Hematopoietic multipotent progenitor cell treated with erythropoietin and hydrocortisone succinate and interleukin-3 and kit ligand, for 6 days (in vitro differentiated cells): ENCODE data around the gene MISP.
"Not testable (repeated sequence)": the region's sequence is repeated elsewhere in the genome, so short reads cannot be mapped to it uniquely, and the experiment has no call there.

Experiments
- DNase-seq: peaks from one replicate; pipeline ENCODE4 v3.0.0-alpha.2; 2015

MISP gene

DNA sequence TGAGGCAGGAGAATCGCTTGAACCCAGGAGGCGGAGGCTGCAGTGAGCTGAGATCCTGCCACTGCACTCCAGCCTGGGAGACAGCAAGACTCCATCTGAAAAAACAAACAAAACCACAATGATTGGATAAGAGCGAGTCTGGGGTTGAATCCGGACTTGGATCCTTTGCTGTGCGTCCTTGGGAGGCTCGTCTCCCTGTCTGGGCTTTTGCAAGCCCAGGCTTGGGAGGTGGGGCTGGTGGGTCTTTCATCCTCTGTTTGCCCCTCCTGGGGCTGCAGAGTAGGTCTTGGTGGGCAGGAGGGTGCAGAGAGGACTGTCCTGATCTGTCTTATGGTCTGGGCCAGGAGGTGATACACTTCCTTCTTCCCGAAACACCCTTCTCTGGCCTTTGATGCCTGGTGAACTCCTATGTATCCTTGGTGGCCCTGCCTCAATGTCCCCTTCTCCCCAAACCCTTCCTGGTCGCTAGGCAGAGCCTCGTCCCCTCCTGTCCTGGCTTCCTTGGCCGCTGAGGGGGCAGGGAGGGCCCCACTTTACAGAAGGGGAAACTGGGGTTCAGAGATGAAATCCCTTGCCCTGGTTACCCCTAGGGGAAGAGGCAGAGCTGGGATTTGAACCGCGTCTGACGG is 25.3 kb upstream of the MISP start:
- no peak for DNase-seq

DNA sequence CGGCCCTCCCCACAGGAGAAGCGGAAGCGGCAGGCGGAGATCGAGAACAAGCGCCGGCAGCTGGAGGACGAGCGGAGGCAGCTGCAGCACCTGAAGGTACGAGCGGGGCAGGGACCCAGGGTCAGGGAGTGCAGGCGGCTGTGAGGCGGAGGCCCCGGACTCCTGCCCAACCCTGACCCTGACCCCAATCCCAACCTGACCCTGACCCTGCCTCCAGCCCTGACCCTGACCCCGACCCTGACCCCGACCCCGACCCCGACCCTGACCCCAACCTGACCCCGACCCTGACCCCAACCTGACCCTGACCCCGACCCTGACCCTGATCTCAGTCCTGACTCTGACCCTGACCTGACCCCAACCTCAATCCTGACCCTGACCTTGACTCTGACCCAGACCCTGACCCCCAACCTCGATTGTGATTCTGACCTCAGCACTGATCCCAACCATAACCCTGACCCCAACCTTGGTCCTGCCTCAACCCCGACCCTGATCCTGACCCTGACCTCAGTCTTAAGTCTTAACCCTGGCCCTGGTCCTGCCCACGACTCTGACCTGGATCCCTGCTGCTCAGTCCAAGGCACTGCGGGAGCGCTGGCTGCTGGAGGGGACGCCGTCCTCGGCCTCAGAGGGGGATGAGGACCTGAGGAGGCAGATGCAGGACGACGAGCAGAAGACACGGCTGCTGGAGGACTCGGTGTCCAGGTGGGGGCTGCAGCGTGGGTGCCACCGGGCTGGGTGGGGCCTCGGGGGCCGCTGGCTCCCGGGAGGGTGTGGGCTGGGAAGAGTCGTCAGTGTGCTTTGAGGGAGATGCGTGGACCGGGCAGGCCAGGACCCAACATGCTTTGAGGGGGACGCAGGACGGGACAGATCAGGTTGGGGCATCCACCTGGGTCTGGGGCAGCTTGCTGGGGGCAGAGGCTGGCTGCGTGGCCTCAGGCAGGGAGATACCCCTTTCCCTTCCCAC is 23.6 kb upstream of the MISP start:
- no peak for DNase-seq

DNA sequence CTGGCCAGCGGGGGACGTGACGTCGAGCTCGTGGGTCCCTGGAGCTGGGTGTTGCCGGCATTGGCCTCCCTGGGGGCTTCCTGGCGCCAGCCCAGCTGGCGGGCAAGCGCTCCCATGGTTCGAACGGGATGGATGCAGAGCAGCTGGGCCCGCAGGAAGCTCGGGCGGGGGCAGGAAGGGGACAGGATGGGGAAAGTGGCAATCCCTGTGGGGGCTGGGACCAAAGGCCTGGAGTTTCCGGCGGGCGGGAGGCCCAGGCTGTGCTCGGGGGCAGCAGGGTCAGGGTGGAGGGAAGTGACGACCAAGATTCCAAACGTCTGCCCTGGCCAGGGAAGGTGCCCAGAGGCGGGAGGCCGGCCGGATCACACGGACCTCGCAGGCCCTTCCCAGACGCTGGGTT is 22.9 kb upstream of the MISP start:
- no peak for DNase-seq

DNA sequence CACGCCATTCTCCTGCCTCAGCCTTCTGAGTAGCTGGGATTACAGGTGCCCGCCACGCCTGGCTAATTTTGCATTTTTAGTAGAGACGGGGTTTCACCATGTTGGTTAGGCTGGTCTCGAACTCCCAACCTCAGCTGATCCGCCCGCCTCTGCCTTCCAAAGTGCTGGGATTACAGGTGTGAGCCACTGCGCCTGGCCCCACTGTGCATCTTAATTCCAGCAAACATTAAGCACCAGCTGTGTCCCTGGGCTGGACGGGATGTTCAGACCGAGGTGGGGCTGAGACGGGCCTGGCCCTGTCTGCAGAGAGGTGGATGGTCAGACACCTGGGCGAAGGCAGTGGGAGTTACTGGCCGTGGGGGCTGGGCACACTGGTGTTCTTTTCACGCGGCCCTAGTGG is 21.3 kb upstream of the MISP start:
- not testable (repeated sequence) for DNase-seq

DNA sequence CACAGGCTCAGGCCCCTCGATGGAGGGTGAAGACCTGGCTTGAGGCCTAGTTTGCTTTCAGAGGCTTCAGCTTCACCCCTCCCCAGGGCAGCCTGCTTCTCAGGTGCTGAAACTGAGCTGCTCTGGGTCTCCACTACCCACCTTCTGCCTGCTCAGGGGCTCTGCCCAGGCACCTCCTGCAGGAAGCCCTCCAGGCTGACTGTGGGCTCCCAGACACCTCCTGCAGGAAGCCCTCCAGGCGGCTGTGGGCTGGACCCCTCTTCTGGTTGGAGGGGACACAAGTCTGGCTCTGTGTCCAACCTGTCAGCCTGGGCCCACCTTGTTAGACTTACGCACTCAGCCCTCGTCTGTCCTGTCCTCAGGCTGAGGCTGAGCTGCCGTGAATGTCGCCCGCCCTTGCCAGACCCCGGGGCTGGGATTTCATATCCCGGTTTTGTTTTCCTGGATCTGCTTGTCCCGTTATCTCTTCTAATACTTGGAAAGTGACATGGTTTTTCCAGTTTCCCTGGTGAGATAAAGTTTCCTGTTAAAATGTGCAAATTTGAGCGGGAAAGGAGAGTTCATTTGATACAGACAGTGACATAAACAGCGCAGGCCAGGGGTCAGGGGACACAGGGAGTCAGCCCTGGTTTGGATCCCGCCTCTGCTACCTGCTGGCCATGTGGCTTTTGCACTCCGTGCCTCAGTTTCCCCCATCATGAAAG is 20.8 kb upstream of the MISP start:
- no peak for DNase-seq

DNA sequence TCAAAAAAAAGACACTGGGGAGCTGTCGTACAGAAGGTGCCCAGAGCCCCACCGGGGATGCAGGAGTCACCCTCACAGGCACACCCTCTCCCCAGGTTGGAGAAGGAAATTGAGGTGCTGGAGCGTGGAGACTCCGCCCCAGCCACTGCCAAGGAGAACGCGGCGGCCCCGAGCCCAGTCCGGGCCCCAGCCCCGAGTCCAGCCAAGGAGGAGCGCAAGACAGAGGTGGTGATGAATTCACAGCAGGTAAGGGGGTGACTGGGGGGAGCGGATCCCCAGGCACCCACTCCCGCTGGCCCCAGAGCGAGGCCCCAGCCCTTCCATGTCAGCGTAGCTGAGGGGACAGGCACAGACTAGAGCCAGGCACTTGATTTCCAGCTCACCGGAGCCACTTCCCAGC is 19.9 kb upstream of the MISP start:
- DNase-seq: no peak

DNA sequence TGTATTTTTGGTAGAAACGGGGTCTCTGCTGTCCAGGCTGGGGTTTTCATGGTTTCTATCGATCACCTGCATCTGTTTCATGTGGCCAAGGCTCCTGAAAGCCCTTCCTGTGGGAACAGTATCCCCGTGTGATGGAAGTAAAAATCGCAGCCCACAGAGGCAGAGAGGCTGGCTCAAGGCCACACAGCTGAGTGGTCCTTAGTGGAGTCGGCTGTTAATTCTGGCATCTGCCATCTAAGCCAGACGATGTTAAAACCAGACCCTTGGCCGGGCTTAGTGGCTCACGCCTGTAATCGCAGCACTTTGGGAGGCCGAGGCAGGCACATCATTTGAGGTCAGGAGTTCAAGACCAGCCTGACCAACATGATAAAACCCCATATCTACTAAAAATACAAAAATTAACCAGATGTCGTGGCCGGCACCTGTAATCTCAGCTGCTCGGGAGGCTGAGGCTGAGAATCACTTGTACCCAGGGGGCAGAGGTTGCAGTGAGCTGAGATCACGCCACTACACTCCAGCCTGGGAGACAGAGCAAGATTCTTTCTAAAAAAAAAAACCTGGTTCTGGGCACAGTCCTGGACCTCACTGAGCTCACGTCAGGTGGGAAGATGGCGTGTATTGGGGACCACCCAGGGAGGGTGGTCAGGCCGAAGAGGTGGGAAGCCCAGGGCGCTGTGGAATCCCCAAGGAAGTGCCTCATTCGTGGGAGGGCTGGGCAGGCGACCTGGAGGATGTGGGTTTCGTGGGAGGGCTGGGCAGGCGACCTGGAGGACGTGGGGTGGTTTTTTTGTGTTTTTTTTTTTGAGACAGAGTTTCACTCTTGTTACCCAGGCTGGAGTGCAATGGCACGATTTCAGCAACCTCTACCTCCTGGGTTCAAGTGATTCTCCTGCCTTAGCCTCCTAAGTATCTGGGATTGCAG is 18.5 kb upstream of the MISP start:
- no peak for DNase-seq

DNA sequence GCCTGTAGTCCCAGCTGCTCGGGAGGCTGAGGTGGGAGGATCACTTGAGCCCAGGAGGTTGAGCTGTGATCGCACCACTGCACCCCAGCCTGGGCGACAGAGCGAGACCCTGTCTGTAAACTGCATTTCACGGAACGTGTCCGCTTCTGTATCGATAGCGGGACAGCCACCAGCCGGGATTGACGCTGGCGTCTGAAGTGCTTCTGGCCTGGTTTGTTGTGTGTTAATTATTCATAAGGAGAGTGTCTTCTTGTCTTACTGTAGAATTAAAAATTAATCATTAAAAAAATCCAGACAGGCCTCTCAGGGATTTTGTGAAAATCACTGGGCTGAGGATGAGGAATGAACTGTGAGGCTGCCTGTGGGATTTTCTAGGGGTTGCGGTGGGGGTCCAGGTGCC is 16.2 kb upstream of the MISP start:
- no peak for DNase-seq

DNA sequence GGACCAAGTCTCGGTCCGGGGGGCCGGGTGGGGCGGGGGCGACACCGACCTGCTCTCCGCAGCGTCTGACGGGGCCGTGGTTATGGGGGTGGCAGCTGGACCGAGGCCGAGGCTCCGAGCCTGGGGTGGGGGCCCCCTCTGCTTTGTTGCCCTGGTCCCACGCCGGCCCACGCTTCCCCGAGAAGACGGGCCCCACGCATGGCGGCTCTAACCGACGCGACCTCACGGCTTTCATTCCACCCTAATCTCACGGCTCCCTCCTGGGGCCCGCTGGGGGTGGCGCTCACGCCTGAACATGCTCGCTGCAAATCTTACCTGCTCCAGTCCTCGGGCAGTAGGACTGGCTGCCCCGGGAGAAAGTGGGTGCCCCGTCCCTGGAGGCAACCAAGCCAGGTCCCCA is 14.8 kb upstream of the MISP start:
- DNase-seq: no peak

DNA sequence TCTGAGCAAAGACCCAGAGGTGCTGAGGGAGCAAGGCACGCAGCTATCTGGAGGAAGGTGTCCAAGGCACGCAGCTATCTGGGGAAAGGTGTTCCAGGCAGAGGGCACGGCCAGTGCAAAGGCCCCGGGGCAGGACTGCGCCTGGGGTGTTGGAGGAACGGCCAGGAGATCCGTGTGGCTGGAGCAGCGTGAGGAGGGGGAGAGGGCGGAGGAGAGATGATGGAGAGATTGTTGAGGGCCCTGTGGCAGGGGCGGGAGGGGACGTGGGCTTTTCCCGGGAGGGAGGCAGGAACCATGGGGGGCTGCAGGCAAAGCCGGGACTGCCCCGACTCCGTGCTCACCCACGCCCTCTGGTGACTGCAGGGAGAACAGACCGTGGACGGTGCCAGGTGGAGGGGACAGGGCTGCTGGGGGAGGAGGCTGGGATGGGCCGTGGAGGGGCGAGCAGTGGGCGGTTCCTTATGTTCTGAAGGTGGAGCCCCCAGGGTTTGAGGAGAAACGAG is 13.3 kb upstream of the MISP start:
- DNase-seq: peak; percentile 66

DNA sequence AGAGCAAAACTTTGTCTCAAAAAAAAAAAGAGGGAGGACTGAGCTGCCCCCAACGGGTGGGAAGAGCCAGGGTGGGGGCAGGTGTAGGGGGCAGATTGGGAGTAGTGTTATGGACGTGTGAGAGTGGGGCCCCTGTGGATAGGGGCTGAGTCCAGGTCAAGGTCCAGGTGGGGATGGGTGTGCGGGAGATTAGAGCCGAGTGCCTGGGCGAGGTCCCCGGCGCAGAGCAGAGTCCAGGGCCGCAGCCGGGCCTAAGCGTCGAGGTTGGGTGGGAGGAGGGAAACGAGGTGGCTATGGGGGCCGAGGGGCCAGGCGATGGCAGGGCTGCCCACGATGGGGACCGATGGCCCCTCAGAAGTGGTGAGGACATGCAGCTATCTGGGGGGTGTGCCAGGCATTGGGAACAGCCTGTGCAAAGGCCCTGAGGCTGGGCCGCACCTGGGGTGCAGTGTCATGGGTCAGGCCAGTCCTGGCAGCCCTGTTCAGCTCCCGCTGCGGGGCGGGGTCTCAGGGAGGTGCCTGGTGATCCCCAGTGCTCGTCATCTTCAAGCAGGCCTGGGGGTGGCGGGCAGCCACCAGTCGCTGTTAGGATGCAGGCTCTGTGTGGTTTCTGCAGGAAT is 12.3 kb upstream of the MISP start:
- DNase-seq: no peak

DNA sequence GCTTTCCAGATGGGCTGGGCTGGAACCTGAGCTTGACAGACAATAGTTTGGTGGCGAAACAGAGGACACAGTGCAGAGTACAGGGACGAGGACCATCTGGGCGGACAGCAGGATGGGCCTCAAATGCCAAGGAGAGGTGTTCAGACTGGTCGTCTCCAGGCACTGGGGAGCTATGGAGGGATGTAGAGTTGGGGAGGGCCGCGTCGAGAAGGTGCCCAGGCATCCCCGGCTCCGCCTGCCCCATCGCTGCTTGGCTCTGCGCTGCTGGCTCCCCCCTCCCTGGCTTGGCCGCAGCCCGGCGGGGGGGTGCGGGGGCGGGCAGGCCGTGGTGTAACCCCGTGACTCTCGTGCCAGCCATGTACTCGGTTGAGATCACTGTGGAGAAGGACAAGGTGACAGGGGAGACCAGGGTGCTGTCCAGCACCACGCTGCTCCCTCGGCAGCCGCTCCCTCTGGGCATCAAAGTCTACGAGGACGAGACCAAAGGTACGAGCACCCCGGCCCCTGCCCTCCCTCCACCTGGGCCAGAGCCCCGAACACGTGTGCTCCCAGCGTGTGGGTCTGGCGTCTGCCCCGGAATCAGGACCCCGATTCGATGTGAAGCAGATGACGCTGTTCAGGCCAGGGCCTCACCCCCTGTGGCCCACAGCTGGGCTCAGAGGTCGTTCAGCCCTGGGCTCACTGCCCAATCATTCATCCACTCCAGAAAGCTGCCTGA is 10.8 kb upstream of the MISP start:
- no peak for DNase-seq

DNA sequence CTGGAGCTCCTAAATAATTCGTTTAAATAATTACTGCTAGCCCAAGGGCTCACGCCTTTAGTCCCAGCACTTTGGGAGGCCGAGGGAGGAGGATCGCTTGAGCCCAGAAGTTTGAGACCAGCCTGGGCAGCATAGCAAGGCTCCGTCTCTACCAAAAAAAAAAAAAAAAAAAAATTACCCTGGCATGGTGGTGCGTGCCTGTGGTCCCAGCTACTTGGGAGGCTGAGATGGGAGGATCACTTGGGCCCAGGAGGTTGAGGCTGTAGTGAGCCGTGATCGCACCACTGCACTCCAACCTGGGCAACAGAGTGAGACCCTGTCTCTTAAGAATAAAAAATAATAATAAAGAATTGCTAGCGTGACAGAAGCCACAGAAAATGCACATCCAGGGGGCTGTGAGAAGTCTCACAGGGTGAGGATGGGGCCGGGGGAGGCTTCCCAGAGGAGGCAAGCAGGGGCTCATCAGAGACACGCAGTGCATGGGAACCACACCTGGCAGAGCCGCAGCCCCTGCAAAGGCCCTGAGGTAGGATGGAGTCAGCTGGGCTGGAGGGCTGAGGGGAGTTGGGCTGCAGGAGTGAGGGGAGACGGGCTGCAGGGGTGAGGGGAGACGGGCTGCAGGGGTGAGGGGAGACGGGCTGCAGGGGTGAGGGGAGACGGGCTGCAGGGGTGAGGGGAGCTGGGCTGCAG is 10.0 kb upstream of the MISP start:
- not testable (repeated sequence) for DNase-seq

DNA sequence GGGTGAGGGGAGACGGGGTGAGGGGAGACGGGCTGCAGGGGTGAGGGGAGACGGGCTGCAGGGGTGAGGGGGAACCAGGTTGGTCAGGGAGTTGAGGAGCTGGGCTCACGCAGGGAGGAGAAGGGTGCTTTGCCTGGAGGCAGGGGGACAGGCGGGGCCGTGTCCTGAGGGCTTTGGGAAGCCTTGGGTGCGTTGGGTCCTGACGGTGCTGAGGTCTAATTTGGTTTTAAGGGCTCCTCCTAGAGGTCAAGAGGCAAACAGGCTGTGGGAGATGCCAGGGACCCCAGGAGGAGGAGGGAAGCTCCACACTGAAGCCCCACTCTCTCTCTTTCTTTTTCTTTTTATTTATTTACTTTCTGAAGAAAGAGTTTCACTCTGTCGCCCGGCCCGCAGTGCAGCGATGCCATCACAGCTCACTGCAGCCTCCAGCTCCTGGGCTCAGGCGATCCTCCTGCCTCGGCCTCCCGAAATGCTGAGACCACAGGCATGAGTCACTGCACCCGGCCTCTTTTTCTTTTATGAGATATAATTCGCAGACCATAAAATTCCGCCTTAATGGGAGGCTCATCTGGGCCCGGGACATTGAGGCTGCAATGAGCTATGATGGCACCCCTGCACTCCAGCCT is 9.3 kb upstream of the MISP start:
- peak; percentile 82 for DNase-seq

DNA sequence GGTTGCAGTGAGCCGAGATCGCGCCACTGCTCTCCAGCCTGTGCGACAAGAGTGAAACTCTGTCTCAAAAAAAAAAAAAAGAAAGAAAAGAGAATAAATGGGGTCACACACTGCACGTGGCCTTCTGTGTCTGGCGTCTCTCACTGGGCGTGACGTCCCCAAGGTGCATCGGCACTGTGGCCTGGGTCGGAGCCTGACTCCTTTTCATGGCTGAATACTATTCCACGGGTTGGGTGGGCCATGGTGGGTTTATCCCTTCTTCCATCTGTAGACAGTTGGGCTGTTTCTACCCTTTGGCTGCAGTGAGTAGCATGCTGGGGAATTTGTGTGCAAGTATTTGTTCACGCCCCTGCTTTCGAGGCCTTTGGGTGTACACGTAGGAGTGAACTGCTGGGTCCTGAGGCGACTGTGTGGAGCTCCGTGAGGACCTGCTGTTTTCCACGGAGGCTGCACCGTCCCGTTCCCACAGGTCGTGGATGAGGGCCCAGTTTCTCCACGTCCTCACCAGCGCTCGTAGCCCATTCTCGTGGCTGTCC is 8.3 kb upstream of the MISP start:
- no peak for DNase-seq

DNA sequence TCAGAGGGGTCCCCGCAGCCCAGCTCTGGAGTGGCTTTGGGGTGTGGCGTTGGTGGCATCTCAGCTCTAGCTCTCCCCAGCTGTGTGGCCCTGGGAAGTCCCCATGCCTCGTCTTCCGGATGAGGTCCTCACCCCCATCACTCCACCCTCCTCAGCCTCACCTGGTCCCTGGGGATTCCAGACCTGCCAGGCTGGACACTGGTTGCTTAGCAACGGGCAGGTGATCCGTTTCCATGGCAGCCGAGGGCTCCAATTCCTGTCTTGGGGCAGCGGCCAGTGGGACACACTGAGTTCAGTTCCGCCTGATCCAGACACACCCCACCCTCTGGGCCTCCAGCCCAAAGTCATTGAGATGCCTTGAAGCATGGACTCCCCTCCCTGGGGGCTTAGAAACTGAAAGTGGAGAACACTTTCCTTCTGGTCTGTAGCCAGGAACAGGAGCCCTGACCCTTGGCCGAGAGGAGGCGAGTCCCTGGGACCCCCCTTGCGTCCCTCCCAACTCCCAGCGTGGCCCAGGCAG is 7.7 kb upstream of the MISP start:
- DNase-seq: no peak

DNA sequence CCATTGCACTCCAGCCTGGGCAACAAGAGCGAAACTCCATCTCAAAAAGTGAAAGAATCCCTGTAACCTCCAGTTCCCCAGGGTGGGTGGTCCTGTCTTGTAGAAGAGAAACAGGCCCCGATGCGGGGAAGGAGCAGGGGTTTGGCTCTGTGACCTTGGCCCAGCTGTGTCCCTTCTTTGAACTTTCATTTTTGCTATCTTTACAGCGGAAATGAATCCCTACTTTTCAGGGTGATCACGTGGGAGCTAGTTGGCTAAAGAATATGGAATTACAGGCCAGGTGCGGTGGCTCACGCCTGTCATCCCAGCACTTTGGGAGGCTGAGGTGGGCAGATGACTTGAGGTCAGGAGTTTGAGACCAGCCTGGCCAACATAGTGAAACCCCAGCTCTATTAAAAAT is 5.8 kb upstream of the MISP start:
- not testable (repeated sequence) for DNase-seq

DNA sequence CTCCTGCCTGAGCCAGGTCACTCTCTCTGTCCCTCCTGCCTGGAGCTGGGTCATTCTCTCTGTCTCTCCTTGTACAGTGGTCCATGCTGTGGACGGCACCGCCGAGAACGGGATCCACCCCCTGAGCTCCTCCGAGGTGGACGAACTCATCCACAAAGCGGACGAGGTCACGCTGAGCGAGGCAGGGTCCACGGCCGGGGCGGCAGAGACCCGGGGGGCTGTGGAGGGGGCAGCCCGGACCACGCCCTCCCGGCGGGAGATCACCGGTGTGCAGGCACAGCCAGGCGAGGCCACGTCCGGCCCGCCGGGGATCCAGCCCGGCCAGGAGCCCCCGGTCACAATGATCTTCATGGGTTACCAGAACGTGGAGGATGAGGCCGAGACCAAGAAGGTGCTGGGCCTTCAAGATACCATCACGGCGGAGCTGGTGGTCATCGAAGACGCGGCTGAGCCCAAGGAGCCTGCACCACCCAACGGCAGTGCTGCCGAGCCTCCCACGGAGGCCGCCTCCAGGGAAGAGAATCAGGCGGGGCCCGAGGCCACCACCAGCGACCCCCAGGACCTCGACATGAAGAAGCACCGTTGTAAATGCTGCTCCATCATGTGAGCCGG is 4.6 kb upstream of the MISP start:
- no peak for DNase-seq

DNA sequence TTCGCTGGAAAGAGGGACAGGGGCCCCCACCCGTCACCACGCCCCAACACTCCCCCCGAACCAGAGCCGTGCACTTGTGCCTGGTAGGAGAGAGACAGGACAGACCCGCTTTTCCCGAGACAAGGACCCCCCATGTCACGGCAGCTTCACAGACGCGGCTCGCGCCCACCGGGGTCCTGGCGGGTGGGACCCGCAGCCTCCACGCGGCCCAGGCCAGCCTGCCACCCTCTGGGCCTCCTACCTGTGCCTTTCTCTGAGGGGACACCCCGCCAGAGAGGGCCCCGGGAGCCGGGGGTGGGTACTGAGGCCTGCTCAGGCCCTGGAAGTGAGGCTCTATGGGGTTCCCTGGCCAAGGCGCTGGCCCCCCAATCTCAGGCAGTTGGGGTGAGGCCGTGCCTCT is 4.0 kb upstream of the MISP start:
- no peak for DNase-seq
